Lung (tissue), 12 donors: ENCODE data around the gene TNKS1BP1. TPM values are rescaled to one million over a fixed set of nuclear protein-coding genes. Genes with fewer than 3 reads are reported as not detected.
A peak's percentile ranks its signal among the peaks of the same experiment; 100 is the strongest.

Experiments used
- ATAC-seq: fragments of 200-7000 bp; cut with Tn5 transposase; one replicate; pipeline ENCODE4 v1.9.1; 2020; ENCODE audit warnings: moderate number of reproducible peaks; ENCODE audit not compliant: insufficient read depth, low FRiP score
- DNase-seq, 3 donors: peaks; one replicate each; pipeline ENCODE4 v3.0.0-alpha.2; 2013 to 2017
- H3K27ac ChIP-seq, 2 donors: one replicate each; pipeline ENCODE4 v1.5.1; 2013; ENCODE audit warnings: mild to moderate bottlenecking in 2 of 2, moderate library complexity in 2 of 2, control low read depth in 1 of 2, inconsistent platforms in 1 of 2, low read depth in 1 of 2, low read length in 1 of 2
- H3K27me3 ChIP-seq, 3 donors: one replicate each; pipeline ENCODE4 v1.5.1; 2013; ENCODE audit warnings: low read length in 2 of 3; ENCODE audit not compliant: control insufficient read depth in 3 of 3, insufficient read depth in 3 of 3
- H3K36me3 ChIP-seq, 4 donors: one replicate each; pipeline ENCODE4 v1.5.1; 2013; ENCODE audit warnings: low read length in 4 of 4, mild to moderate bottlenecking in 1 of 4, moderate library complexity in 1 of 4; ENCODE audit not compliant: control insufficient read depth in 4 of 4, insufficient read depth in 4 of 4
- H3K4me1 ChIP-seq, 5 donors: one replicate each; pipeline ENCODE4 v1.5.1; 2013; ENCODE audit warnings: low read length in 5 of 5, mild to moderate bottlenecking in 2 of 5, moderate library complexity in 1 of 5; ENCODE audit not compliant: control insufficient read depth in 5 of 5, insufficient read depth in 5 of 5
- H3K4me3 ChIP-seq: one replicate; pipeline ENCODE4 v1.5.1; 2013; ENCODE audit warnings: mild to moderate bottlenecking, control low read depth, moderate library complexity
- H3K9ac ChIP-seq, 2 donors: one replicate each; pipeline ENCODE4 v1.5.1; 2013; ENCODE audit warnings: low read length in 2 of 2, control low read depth in 1 of 2; ENCODE audit not compliant: insufficient read depth in 1 of 2
- H3K9me3 ChIP-seq, 4 donors: one replicate each; pipeline ENCODE4 v1.5.1; 2013; ENCODE audit warnings: low read length in 3 of 4, mild to moderate bottlenecking in 1 of 4, moderate library complexity in 1 of 4; ENCODE audit not compliant: control insufficient read depth in 4 of 4, insufficient read depth in 3 of 4
- CTCF ChIP-seq: IDR thresholded peaks from 2 replicates; pipeline ENCODE4 v1.5.1; 2012; ENCODE audit warnings: mild to moderate bottlenecking; ENCODE audit errors: control extremely low read depth, extremely low read depth
- WGBS, 2 donors: extraction: QIAGEN DNeasy Blood & Tissue Kit; methylation state at CpG; one replicate each; pipeline ENCODE4 v1.1.7; 2013; 5-methylcytosine and 5-hydroxymethylcytosine counted together
- polyA plus RNA-seq, 2 donors: library from polyadenylated mRNA; stranded (reverse); fragments of 200-250 nt; gene quantifications; one replicate each; pipeline ENCODE4 v1.2.1, GENCODE V29; 2013
- total RNA-seq, 2 donors: library from RNA; depleted of rRNA in 1 of 2; stranded (reverse); fragments of >200 nt in 1 of 2; gene quantifications; one replicate each; pipeline ENCODE4 v1.2.1, GENCODE V29; 2014 to 2021
- donor health status: control.
- donor health status: control.
- donor health status: Bipolar disorder and iron deficiency.
- donor health status: healthy.
- donor health status: DM: yes; HTN: yes; CAD: no.

Gene TNKS1BP1
- total and polyA plus RNA-seq, 4 donors: 87.0 to 220 (median 139) TPM

GRCh38 chr11:57353446-57353845 lies 28.7 kb upstream of the TNKS1BP1 start:
- ATAC-seq (no peak), DNase-seq (no peak)
- H3K36me3 ChIP-seq: no peaks in the 10 kb centered on the region
- H3K4me1 ChIP-seq: no peaks in the 10 kb centered on the region
- no peaks in the 10 kb centered on the region for H3K27me3 ChIP-seq
- TF ChIP-seq CTCF: no peak
- no peaks in the 10 kb centered on the region for H3K9me3 ChIP-seq
- H3K27ac ChIP-seq: no peak overlapping the region
- WGBS, 2 donors: 70 to 91% methylated on average over 4 of the region's 4 CpGs
- H3K4me3 ChIP-seq: no peak overlapping the region
- no peak overlapping the region for H3K9ac ChIP-seq

DNA sequence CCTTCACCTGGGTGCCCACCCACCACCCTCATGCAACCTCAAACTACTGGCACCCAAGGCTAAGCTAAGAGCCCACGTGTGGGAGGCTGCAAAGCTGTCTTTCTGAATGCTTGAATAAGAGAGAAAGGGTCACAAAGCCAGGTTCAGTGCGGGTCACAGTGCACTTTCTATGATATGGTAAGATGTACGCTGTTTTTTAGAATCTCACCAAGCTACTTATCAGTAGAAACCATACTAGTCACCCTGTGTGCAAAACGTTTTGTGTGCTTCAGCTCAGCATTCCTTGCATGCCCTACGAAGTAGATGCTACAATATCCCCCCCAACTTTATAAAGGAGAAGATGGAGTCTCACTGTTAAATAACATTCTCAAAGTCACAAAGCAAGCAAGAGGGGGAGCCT lies 28.3 kb upstream of the TNKS1BP1 start:
- no peak for ATAC-seq
- Histone ChIP-seq H3K27me3 (no peaks in the 10 kb centered on the region), H3K9ac (no peak overlapping the region), H3K4me1 (no peaks in the 10 kb centered on the region), H3K4me3 (no peak overlapping the region), H3K27ac (no peak overlapping the region), H3K36me3 (no peaks in the 10 kb centered on the region), H3K9me3 (no peaks in the 10 kb centered on the region)
- TF ChIP-seq CTCF: no peak
- WGBS, 2 donors: 61 to 67% methylated on average over 5 of the region's 5 CpGs
- DNase-seq: no peak

DNA sequence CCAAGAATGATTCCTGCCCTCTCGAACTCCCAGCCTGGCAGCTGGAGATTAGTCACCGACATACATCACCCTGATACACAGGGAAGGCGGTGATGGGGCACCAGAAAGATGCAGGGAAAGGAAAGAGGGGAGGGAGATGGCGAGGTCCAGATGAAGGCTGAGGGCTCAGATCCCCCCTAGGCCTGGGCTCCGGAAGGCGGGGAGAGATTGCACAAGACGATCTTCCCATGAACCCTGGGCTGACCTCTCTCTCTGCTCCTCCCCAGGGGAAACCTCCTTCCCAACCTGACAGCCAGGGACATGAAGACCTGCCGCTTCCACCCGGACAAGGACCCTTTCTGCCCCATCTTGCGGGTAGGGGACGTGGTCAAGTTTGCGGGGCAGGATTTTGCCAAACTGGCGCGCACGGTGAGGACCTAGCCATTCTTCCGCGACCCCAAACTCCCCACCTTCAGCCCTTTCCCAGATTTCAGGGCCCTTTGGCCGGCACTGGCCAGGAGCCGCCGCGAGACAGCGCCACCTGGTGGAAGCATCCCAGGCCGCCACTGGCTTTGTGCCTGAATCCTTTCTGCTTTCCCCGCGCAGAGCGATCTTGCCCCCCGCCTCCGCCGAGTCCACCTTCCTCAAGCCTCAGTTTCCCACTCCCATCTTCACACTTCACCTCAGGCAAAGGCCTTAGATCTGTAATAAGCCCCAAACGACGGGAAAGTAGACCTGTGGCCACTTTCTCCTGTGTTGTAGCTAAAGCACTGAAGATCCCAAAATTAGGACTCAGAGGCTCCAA lies 24.9 kb upstream of the TNKS1BP1 start:
- TF ChIP-seq CTCF: peak; percentile 58
- H3K4me1 ChIP-seq: no peaks in the 10 kb centered on the region
- no peak overlapping the region for H3K4me3 ChIP-seq
- no peak overlapping the region for H3K9ac ChIP-seq
- H3K27ac ChIP-seq: no peak overlapping the region
- H3K27me3 ChIP-seq: no peaks in the 10 kb centered on the region
- DNase-seq (peak; percentile 55 to 69 (median 67)), ATAC-seq (peak; percentile 80)
- H3K36me3 ChIP-seq: no peaks in the 10 kb centered on the region
- H3K9me3 ChIP-seq: no peaks in the 10 kb centered on the region
- 27 to 28% methylated on average over 30 to 31 of the region's 31 CpGs for WGBS, 2 donors
